Ovary (tissue), 9 donors: ENCODE data around the gene NKAIN4. TPM values are rescaled to one million over a fixed set of nuclear protein-coding genes. Genes with fewer than 3 reads are reported as not detected.

Source experiments
- DNase-seq, 5 donors: peaks; one replicate each; pipeline ENCODE4 v3.0.0-alpha.2; 2019 to 2020
- H3K27ac ChIP-seq, 2 donors: fragments of 200-600 bp; one replicate each; pipeline versions ENCODE4 v1.5.1 to v1.8.0; 2019 to 2022
- H3K27me3 ChIP-seq: fragments of 200-600 bp; one replicate; pipeline ENCODE4 v1.8.0; 2022
- H3K36me3 ChIP-seq: fragments of 200-600 bp; sonication (generic); one replicate; pipeline ENCODE4 v1.5.1; 2019
- H3K4me1 ChIP-seq: one replicate; pipeline ENCODE4 v1.8.1; 2013; ENCODE audit warnings: mild to moderate bottlenecking, moderate library complexity; ENCODE audit not compliant: insufficient read depth
- H3K4me3 ChIP-seq: fragments of 200-600 bp; sonication (generic); one replicate; pipeline ENCODE4 v1.5.1; 2017
- H3K9me3 ChIP-seq, 2 donors: fragments of 200-600 bp in 1 of 2; sonication (generic) in 1 of 2; one replicate each; pipeline versions ENCODE4 v1.5.1 to v1.8.1; 2013 to 2019; ENCODE audit warnings: mild to moderate bottlenecking in 1 of 2, moderate library complexity in 1 of 2
- EP300 ChIP-seq: sonication (generic); formaldehyde crosslinking; IDR thresholded peaks from one replicate; pipeline ENCODE4 v1.6.1; 2017; ENCODE audit warnings: antibody characterized with exemption
- POLR2A ChIP-seq: fragments of 450-650 bp; IDR thresholded peaks from one replicate; pipeline ENCODE4 v1.6.1; 2017; ENCODE audit warnings: antibody characterized with exemption, mild to moderate bottlenecking, moderate library complexity
- WGBS, 3 donors: extraction: QIAGEN DNeasy Blood & Tissue Kit in 1 of 3; methylation state at CpG; one replicate each; pipeline versions ENCODE4 v1.1.5 to v1.1.7; 2013 to 2017; 5-methylcytosine and 5-hydroxymethylcytosine counted together
- intact Hi-C, 4 donors: fragments of 100-400 bp; cut with DNase I; formaldehyde crosslinking; loops; one replicate each; pipeline versions ENCODE4 v1.11.0 to v1.15.1; 2022 to 2023
- polyA plus RNA-seq, 2 donors: library from polyadenylated mRNA; stranded (reverse); fragments of 200-250 nt in 1 of 2; fragments of 350-450 nt in 1 of 2; fragmentation: Illumina TruSeq in 1 of 2; extraction: RNeasy Lipid Tissue Mini Kit (QIAGEN cat#74804) in 1 of 2; gene quantifications; one replicate each; pipeline ENCODE4 v1.2.3, GENCODE V29; 2013 to 2014
- total RNA-seq, 7 donors: library from RNA; depleted of rRNA in 2 of 7; stranded (reverse); fragments of >200 nt in 2 of 7; fragmentation: NEBNext Ultra II Directional in 3 of 7; extraction: Animal tissue kit (Norgen Biotek cat#: 25700) in 3 of 7; gene quantifications; one replicate each; pipeline versions ENCODE4 v1.1.0 to v1.2.4, GENCODE V29; 2016 to 2023
- TF ChIP-seq, protein P1 (sequence below), 3 donors: fragments of 450-650 bp in 2 of 3; fragments of 200-600 bp in 1 of 3; IDR thresholded peaks; one replicate each; pipeline versions ENCODE4 v1.5.1 to v1.8.0; 2016 to 2022; ENCODE audit warnings: antibody characterized with exemption in 3 of 3, mild to moderate bottlenecking in 1 of 3
- donor health status: DM: no; HTN: no; CAD: no; lungs with moderate emphysema.
- donor health status: DM: no; HTN: no; CAD: no.
- donor health status: Bipolar disorder and iron deficiency.
- donor health status: DM: yes; HTN: yes; CAD: no.
- donor health status: DM: no; HTN: no; CAD: no.
- donor health status: DM: yes; HTN: yes; CAD: no.

Gene NKAIN4
- total and polyA plus RNA-seq, 9 donors = 0.18 to 0.24 TPM; not detected in 7

GRCh38 chr20:63240004-63240403, 14.3 kb downstream of the NKAIN4 start:
- Histone ChIP-seq H3K4me1 (no peaks in the 10 kb centered on the region), H3K36me3 (no peaks in the 10 kb centered on the region), H3K4me3 (no peak overlapping the region), H3K27ac (no peak overlapping the region), H3K27me3 (no peaks in the 10 kb centered on the region), H3K9me3 (no peaks in the 10 kb centered on the region)
- no peak for DNase-seq
- no peak for TF ChIP-seq EP300
- TF ChIP-seq POLR2A = no peak
- TF ChIP-seq, protein P1, sequence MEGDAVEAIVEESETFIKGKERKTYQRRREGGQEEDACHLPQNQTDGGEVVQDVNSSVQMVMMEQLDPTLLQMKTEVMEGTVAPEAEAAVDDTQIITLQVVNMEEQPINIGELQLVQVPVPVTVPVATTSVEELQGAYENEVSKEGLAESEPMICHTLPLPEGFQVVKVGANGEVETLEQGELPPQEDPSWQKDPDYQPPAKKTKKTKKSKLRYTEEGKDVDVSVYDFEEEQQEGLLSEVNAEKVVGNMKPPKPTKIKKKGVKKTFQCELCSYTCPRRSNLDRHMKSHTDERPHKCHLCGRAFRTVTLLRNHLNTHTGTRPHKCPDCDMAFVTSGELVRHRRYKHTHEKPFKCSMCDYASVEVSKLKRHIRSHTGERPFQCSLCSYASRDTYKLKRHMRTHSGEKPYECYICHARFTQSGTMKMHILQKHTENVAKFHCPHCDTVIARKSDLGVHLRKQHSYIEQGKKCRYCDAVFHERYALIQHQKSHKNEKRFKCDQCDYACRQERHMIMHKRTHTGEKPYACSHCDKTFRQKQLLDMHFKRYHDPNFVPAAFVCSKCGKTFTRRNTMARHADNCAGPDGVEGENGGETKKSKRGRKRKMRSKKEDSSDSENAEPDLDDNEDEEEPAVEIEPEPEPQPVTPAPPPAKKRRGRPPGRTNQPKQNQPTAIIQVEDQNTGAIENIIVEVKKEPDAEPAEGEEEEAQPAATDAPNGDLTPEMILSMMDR (IDR thresholded peaks at IDR 0.05) = no peak
- 63 to 71% (median 67%) methylated on average over 11 of the region's 11 CpGs for WGBS, 3 donors
- intact Hi-C loops = loop anchor here in 1 of 4 donors (10.0 kb wide), 1 partner anchor 185 kb away; no protein-coding TSS in a partner anchor

DNA sequence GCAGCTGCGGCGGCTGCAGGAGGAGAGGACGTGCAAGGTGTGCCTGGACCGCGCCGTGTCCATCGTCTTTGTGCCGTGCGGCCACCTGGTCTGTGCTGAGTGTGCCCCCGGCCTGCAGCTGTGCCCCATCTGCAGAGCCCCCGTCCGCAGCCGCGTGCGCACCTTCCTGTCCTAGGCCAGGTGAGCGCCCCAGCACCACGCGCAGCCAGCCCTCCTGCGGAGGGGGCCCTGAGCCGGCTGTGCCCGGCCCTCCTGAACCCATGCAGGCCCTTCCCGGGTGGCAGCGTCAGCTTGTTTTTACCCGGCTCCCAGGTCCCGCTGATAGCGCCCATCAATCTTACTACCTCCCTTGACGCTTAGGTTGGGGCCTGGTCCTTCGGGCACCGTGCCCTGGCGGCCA, 14.8 kb downstream of the NKAIN4 start:
- intact Hi-C loops = loop anchor here in 1 of 4 donors (10.0 kb wide), 1 partner anchor 185 kb away; no protein-coding TSS in a partner anchor
- DNase-seq = no peak
- Histone ChIP-seq H3K9me3 (no peaks in the 10 kb centered on the region), H3K27me3 (no peaks in the 10 kb centered on the region), H3K4me3 (no peak overlapping the region), H3K36me3 (no peaks in the 10 kb centered on the region), H3K27ac (no peak overlapping the region), H3K4me1 (no peaks in the 10 kb centered on the region)
- TF ChIP-seq, protein P1 (IDR thresholded peaks at IDR 0.05) = no peak
- no peak for TF ChIP-seq EP300
- TF ChIP-seq POLR2A = no peak
- 64 to 72% (median 69%) methylated on average over 28 to 30 of the region's 30 CpGs for WGBS, 3 donors

GRCh38 chr20:63238514-63239125, 15.6 kb downstream of the NKAIN4 start:
- H3K27me3 ChIP-seq = no peaks in the 10 kb centered on the region
- no peaks in the 10 kb centered on the region for H3K9me3 ChIP-seq
- no peak overlapping the region for H3K27ac ChIP-seq
- H3K4me3 ChIP-seq = no peak overlapping the region
- intact Hi-C loops = loop anchor here in 1 of 4 donors (10.0 kb wide), 1 partner anchor 184 kb away; no protein-coding TSS in a partner anchor
- no peaks in the 10 kb centered on the region for H3K36me3 ChIP-seq
- no peak for DNase-seq
- TF ChIP-seq POLR2A (no peak), EP300 (no peak)
- TF ChIP-seq, protein P1 (IDR thresholded peaks at IDR 0.05) = no peak
- no peaks in the 10 kb centered on the region for H3K4me1 ChIP-seq
- 32 to 45% (median 43%) methylated on average over 11 to 16 of the region's 16 CpGs for WGBS, 3 donors

- no peak for DNase-seq
- no peaks in the 10 kb centered on the region for H3K4me1 ChIP-seq
- H3K27ac ChIP-seq = no peak overlapping the region
- WGBS, 3 donors = 46 to 60% (median 56%) methylated on average over 8 to 10 of the region's 10 CpGs
- no peaks in the 10 kb centered on the region for H3K36me3 ChIP-seq
- intact Hi-C loops = loop anchor here in 1 of 4 donors (10.0 kb wide), 1 partner anchor 183 kb away; no protein-coding TSS in a partner anchor
- TF ChIP-seq EP300 = no peak
- no peak for TF ChIP-seq POLR2A
- TF ChIP-seq, protein P1 (IDR thresholded peaks at IDR 0.05) = no peak
- H3K27me3 ChIP-seq = no peaks in the 10 kb centered on the region
- H3K9me3 ChIP-seq = no peaks in the 10 kb centered on the region
- H3K4me3 ChIP-seq = no peak overlapping the region
These were observed 16.2 kb downstream of the NKAIN4 start for GRCh38 chr20:63238031-63238430.
